ENCODE results near the gene SSBP3.

The SSBP3 gene

DNA sequence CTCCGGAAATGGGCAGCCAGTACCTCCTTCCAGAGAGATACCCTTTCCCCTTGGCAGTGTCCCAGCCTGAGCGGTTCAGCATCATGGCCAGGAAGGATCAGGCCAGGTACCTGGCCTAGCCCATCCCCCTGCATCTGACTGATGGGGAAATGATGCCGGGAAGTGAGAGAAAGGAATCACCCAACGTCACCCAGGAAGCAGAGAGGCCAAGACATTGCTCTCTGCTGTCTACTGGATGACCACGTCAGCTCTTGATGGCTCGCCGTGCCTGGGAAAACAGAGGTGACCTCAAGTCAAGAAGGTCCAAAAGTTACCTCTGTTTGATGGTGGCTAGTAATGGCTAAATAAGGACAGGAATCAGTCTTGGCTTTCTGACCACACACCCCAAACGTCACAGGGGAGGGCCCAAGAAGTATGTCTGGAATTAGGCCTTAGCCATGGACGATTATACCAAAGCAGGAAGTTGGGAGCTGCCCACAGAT lies 127.2 kb downstream of the SSBP3 start:
- TF ChIP-seq, protein P1, sequence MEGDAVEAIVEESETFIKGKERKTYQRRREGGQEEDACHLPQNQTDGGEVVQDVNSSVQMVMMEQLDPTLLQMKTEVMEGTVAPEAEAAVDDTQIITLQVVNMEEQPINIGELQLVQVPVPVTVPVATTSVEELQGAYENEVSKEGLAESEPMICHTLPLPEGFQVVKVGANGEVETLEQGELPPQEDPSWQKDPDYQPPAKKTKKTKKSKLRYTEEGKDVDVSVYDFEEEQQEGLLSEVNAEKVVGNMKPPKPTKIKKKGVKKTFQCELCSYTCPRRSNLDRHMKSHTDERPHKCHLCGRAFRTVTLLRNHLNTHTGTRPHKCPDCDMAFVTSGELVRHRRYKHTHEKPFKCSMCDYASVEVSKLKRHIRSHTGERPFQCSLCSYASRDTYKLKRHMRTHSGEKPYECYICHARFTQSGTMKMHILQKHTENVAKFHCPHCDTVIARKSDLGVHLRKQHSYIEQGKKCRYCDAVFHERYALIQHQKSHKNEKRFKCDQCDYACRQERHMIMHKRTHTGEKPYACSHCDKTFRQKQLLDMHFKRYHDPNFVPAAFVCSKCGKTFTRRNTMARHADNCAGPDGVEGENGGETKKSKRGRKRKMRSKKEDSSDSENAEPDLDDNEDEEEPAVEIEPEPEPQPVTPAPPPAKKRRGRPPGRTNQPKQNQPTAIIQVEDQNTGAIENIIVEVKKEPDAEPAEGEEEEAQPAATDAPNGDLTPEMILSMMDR (IDR thresholded peaks at IDR 0.05): no peak
- no peaks in the 10 kb centered on the region for H3K9me3 ChIP-seq
- no peak overlapping the region for H3K4me3 ChIP-seq
- peaks cover 4 to 12% (median 8%) of the 10 kb centered on the region in 3 donors for H3K36me3 ChIP-seq
- H3K4me1 ChIP-seq: peaks cover 23 to 100% (median 87%) of the 10 kb centered on the region in 4 donors
- DNase-seq: peak; percentile 48 to 87
- no peaks in the 10 kb centered on the region for H3K27me3 ChIP-seq
- intact Hi-C loops (cut with DNase I; ENCODE audit: low total_unique reads): loop anchor here (10.0 kb wide), 1 partner anchor 56 kb away; no protein-coding TSS in a partner anchor
- peak overlapping the region; percentile 87 to 98 for H3K27ac ChIP-seq

DNA sequence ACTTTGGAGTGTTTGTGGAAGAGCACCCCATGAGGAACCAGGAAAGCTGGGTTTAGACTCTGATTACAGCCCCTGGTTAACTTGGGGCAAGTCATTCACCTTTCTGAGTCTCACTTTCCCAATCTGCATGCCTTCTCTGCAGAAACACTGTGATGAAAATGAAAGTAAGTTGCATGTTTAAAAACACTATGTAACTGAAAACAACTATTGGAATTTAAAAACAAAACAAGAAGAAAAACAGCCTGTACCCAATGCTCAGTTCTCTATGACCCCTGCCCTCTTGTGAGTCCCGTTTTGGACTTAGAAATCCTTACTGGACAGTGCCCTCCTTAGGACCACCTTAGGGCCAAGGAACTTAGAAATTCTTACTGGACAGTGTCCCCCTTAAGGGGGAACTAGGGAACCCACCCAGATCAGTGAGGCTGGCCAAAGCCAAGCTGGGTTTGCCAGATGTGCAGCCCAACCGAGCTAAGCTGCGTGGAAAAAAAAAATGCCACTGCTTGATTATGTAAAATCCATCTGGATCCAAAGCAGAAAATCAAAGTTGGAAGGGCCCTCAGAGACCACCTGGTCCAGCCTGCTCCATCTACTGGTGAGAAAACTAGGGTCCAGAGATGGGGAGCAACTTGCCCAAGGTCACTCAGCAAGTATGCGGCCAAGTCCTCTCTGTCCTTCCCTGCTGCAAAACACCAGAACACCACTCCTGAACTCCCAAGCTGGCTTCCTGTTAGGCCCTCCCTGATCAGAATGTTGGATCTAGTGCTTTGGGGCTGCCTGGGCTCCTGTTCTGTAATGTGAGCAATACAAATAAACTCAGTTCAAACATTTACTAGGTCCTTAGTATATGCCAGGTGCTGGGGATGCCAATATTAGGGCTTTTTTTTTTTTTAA lies 128.5 kb downstream of the SSBP3 start:
- intact Hi-C loops (cut with DNase I; ENCODE audit: low total_unique reads): loop anchor here (10.0 kb wide), 1 partner anchor 57 kb away; no protein-coding TSS in a partner anchor
- Histone ChIP-seq H3K9me3 (no peaks in the 10 kb centered on the region), H3K27me3 (no peaks in the 10 kb centered on the region), H3K27ac (peak overlapping the region; percentile 87 to 98), H3K4me1 (peaks cover 23 to 100% (median 90%) of the 10 kb centered on the region in 4 donors), H3K36me3 (peaks cover 4 to 12% (median 8%) of the 10 kb centered on the region in 3 donors), H3K4me3 (no peak overlapping the region)
- TF ChIP-seq, protein P1 (IDR thresholded peaks at IDR 0.05): no peak
- DNase-seq: peak in 1 of 2 donors; percentile 61

DNA sequence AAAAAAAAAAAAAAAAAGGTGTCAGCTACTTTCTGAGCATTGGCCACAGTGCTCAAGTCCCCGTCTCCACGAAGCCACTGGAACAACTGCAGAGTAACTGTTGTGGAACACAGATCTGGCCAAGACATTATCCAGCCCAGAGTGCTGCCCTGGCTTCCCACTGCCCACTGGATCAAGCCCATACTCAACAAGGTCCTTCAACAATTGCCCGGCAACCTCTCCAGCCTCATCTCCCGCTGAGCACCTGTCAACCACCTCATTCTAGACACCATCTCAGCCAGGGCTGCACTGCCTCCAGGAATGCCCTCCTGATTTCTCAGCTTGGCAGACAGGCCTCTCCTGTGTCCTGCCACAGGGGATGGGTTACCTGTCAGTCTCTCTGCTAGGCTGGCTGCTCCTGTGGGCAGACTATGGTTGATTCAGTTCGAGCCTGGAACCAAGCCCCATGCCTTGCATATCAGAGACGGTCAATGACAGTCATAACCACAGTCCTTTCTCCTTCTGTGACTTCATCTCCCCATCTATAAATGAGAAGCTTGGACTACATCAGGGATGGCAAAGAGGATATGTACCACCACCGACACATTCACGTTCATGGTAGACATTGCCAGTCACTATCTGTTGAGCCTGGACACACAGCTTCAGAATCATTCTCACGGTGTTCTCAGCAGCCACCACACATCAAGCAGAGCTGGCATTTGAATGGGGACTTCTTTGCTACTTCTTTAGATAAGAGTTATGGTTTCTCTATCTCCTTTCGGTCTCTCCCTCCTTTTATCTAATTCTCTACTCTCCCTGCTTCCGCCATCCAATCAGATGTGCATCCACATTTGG lies 129.4 kb downstream of the SSBP3 start:
- peak overlapping the region; percentile 87 to 98 for H3K27ac ChIP-seq
- TF ChIP-seq, protein P1 (IDR thresholded peaks at IDR 0.05): no peak
- H3K4me1 ChIP-seq: peaks cover 23 to 100% (median 90%) of the 10 kb centered on the region in 4 donors
- DNase-seq: no peak
- no peaks in the 10 kb centered on the region for H3K9me3 ChIP-seq
- intact Hi-C loops (cut with DNase I; ENCODE audit: low total_unique reads): loop anchor here (10.0 kb wide), 1 partner anchor 58 kb away; no protein-coding TSS in a partner anchor
- no peak overlapping the region for H3K4me3 ChIP-seq
- no peaks in the 10 kb centered on the region for H3K27me3 ChIP-seq
- H3K36me3 ChIP-seq: peaks cover 4 to 12% (median 8%) of the 10 kb centered on the region in 3 donors

DNA sequence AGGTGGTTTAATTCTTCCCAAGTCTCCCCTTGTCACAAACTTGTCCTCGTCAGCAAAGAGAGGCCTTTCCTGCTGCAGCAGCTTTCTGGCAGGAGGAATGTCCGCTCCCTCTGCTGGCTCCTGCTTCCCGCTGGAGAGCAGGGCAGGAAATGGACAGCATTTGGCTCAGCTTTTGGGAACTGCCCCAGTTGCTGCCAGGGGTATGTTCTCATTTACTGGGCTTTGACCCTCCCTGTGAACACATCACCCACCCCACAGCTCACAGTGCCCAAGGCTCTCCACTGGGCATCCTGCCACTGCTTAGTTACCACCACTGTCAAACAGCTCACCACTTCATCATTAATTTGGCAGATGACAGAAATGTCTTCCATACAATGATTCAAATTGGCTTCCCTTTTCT lies 130.8 kb downstream of the SSBP3 start:
- H3K27ac ChIP-seq: peak overlapping the region; percentile 87 to 98
- peaks cover 0 to 7% (median 6%) of the 10 kb centered on the region in 3 donors for H3K36me3 ChIP-seq
- TF ChIP-seq, protein P1 (IDR thresholded peaks at IDR 0.05): peak; percentile 39 to 52
- H3K27me3 ChIP-seq: no peaks in the 10 kb centered on the region
- H3K4me3 ChIP-seq: peak overlapping the region in 1 of 2 donors; percentile 30
- DNase-seq: peak; percentile 86 to 96
- H3K9me3 ChIP-seq: no peaks in the 10 kb centered on the region
- peaks cover 23 to 100% (median 90%) of the 10 kb centered on the region in 4 donors for H3K4me1 ChIP-seq
- intact Hi-C loops (cut with DNase I; ENCODE audit: low total_unique reads): loop anchor here (10.0 kb wide), 1 partner anchor 59 kb away; no protein-coding TSS in a partner anchor

DNA sequence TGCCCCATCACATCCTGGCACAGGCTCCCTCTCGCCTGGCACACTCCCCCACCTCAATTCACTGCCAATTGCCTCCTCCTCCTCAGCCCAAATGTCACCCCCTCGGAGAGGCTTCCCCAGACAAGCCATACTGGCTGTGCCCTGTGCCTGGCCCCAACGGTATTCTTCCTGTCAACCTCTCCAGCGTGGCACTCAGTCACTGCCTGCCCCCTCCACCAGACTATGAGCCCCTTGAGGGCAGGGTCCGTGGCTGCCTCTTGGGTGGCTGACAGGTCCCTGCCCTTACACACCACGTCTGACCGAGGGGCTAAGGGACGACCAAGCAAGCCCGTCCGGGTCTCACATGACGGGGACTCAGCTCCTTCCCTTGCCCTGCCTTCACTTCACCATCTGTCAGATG lies 131.3 kb downstream of the SSBP3 start:
- intact Hi-C loops (cut with DNase I; ENCODE audit: low total_unique reads): loop anchor here (5.0 to 10.0 kb wide), 2 partner anchors 60 to 212 kb away; no protein-coding TSS in a partner anchor
- TF ChIP-seq, protein P1 (IDR thresholded peaks at IDR 0.05): no peak
- peak overlapping the region; percentile 87 to 98 for H3K27ac ChIP-seq
- no peaks in the 10 kb centered on the region for H3K9me3 ChIP-seq
- H3K36me3 ChIP-seq: peaks cover 0 to 2% (median 2%) of the 10 kb centered on the region in 3 donors
- H3K27me3 ChIP-seq: no peaks in the 10 kb centered on the region
- peak overlapping the region in 1 of 2 donors; percentile 30 for H3K4me3 ChIP-seq
- DNase-seq: no peak
- H3K4me1 ChIP-seq: peaks cover 23 to 100% (median 86%) of the 10 kb centered on the region in 4 donors

All from tibial artery (tissue), 4 donors.